OCI-LY7 (cell line): ENCODE results near the gene HS3ST2. TPM values are rescaled to one million over a fixed set of nuclear protein-coding genes. Genes with fewer than 3 reads are reported as not detected.

Source experiments
- BruUV-seq: library from RNA; stranded (reverse); fragments of 400-500 nt; replicated peaks from 2 replicates; lab custom pipeline; 2021; lab: Mats Ljungman, UMichigan
- CTCF ChIA-PET: fragments of 300-600 bp; sonication (Branson Sonifier 250); formaldehyde crosslinking; loops from one replicate; lab custom pipeline; 2022; ENCODE audit warnings: antibody characterized with exemption; ENCODE audit not compliant: unreplicated experiment; lab: Charles Lee
- POLR2A ChIA-PET: fragments of 300-600 bp; sonication (Branson Sonifier 250); formaldehyde crosslinking; loops from one replicate; lab custom pipeline; 2022; ENCODE audit warnings: antibody characterized with exemption; lab: Charles Lee
- DNase-seq: peaks from one replicate; pipeline ENCODE4 v3.0.0-alpha.2; 2015; ENCODE audit warnings: low spot score
- H2AFZ ChIP-seq: fragments of 200-600 bp; sonication (generic), shearing (Covaris generic); 2 replicates; pipeline ENCODE4 v1.6.1; 2014; ENCODE audit warnings: mild to moderate bottlenecking, antibody characterized with exemption, low read length, moderate library complexity
- H3K27ac ChIP-seq: fragments of 200-600 bp; sonication (generic); 2 replicates; pipeline ENCODE4 v1.5.1; 2014; ENCODE audit warnings: mixed run types, low read depth, mild to moderate bottlenecking, moderate library complexity, low read length, inconsistent platforms; ENCODE audit not compliant: poor library complexity, severe bottlenecking
- H3K36me3 ChIP-seq: fragments of 200-600 bp; sonication (generic); 2 replicates; pipeline ENCODE4 v1.6.1; 2014; ENCODE audit warnings: mild to moderate bottlenecking, antibody characterized with exemption, low read length, moderate library complexity, mixed read lengths; ENCODE audit not compliant: insufficient read depth
- H3K4me1 ChIP-seq: fragments of 200-600 bp; sonication (generic); 2 replicates; pipeline ENCODE4 v1.5.1; 2014; ENCODE audit warnings: mild to moderate bottlenecking, low read length; ENCODE audit not compliant: insufficient read depth, poor library complexity, severe bottlenecking
- H3K4me2 ChIP-seq: fragments of 200-600 bp; sonication (generic); 2 replicates; pipeline ENCODE4 v1.6.1; 2014; ENCODE audit warnings: mild to moderate bottlenecking, low read length
- H3K4me3 ChIP-seq: fragments of 200-600 bp; sonication (generic); 2 replicates; pipeline ENCODE4 v1.5.1; 2014; ENCODE audit warnings: mild to moderate bottlenecking, low read depth, low read length; ENCODE audit not compliant: poor library complexity, severe bottlenecking
- H3K79me2 ChIP-seq: fragments of 200-600 bp; sonication (generic); 2 replicates; pipeline ENCODE4 v1.6.1; 2016; ENCODE audit warnings: low read depth, mild to moderate bottlenecking, low read length, moderate library complexity, mixed read lengths; ENCODE audit not compliant: insufficient read depth
- H3K9me2 ChIP-seq: fragments of 200-600 bp; sonication (generic); 2 replicates; pipeline ENCODE4 v1.6.1; 2016; ENCODE audit warnings: mild to moderate bottlenecking, low read length, mixed read lengths; ENCODE audit not compliant: insufficient read depth
- H3K9me3 ChIP-seq: fragments of 200-600 bp; sonication (generic); 2 replicates; pipeline ENCODE4 v1.6.1; 2014; ENCODE audit warnings: mild to moderate bottlenecking, mixed run types, low read length, mixed read lengths
- H4K20me1 ChIP-seq: fragments of 200-600 bp; sonication (generic); 2 replicates; pipeline ENCODE4 v1.6.1; 2014; ENCODE audit warnings: mild to moderate bottlenecking, antibody characterized with exemption, low read length, moderate library complexity, mixed read lengths; ENCODE audit not compliant: insufficient read depth
- CTCF ChIP-seq: fragments of 200-600 bp; sonication (generic); conservative IDR thresholded peaks from 2 replicates; pipeline ENCODE4 v1.5.1; 2014; ENCODE audit warnings: mild to moderate bottlenecking, antibody characterized with exemption, low read length, moderate library complexity, mixed read lengths
- EZH2phosphoT487 ChIP-seq: fragments of 200-600 bp; sonication (generic); IDR thresholded peaks from 2 replicates; pipeline ENCODE4 v1.6.1; 2018; ENCODE audit warnings: low read depth, borderline replicate concordance, mild to moderate bottlenecking, mixed run types, antibody characterized with exemption, low read length, moderate library complexity, mixed read lengths
- intact Hi-C: fragments of 100-400 bp; cut with micrococcal nuclease; formaldehyde crosslinking; loops from one replicate; pipeline ENCODE4 v1.10.0; 2022; ENCODE audit not compliant: unreplicated experiment
- total RNA-seq, 2 experiments: library from RNA; depleted of rRNA in 1 of 2; stranded (reverse); fragments of >200 nt in 1 of 2; shearing (Covaris generic) in 1 of 2; gene quantifications; 2 replicates each; pipeline ENCODE4 v1.2.3, GENCODE V29; 2014 to 2022

The HS3ST2 gene
- total RNA-seq, 2 experiments from 2014 or later = not detected

GRCh38 chr16:22861580-22861979, 47.6 kb downstream of the HS3ST2 start:
- BruUV-seq = no TSS peak
- H2AFZ ChIP-seq = no peak overlapping the region
- no peaks in the 10 kb centered on the region for H3K36me3 ChIP-seq
- no peaks in the 10 kb centered on the region for H3K9me3 ChIP-seq
- H3K27ac ChIP-seq = no peak overlapping the region
- intact Hi-C loops = no loop called here
- H3K4me1 ChIP-seq = no peaks in the 10 kb centered on the region
- no peak overlapping the region for H3K4me2 ChIP-seq
- DNase-seq = no peak
- H3K79me2 ChIP-seq = no peaks in the 10 kb centered on the region
- H3K9me2 ChIP-seq = no peaks in the 10 kb centered on the region
- H4K20me1 ChIP-seq = no peaks in the 10 kb centered on the region
- H3K4me3 ChIP-seq = no peak overlapping the region
- ChIA-PET CTCF (no interaction called here), POLR2A (interaction anchor here (0.5 to 0.6 kb wide), 3 partner anchors 15 to 217 kb away, joined by 3 to 5 read pairs (median 4); no protein-coding TSS in a partner anchor)
- TF ChIP-seq EZH2phosphoT487 (no peak), CTCF (no peak)

- BruUV-seq = no TSS peak
- H3K4me3 ChIP-seq = no peak overlapping the region
- CTCF ChIA-PET = no interaction called here
- intact Hi-C loops = no loop called here
- no peak overlapping the region for H2AFZ ChIP-seq
- no peaks in the 10 kb centered on the region for H3K36me3 ChIP-seq
- TF ChIP-seq EZH2phosphoT487 = no peak
- no peak for TF ChIP-seq CTCF
- H3K79me2 ChIP-seq = no peaks in the 10 kb centered on the region
- no peaks in the 10 kb centered on the region; the same call in 1 of the 2 replicates for H3K9me2 ChIP-seq
- no peak overlapping the region for H3K27ac ChIP-seq
- H3K9me3 ChIP-seq = no peaks in the 10 kb centered on the region
- DNase-seq = no peak
- no peaks in the 10 kb centered on the region for H4K20me1 ChIP-seq
- no peak overlapping the region for H3K4me2 ChIP-seq
- H3K4me1 ChIP-seq = no peaks in the 10 kb centered on the region
- POLR2A ChIA-PET = interaction anchor here (0.5 to 0.6 kb wide), 3 partner anchors 14 to 218 kb away, joined by 3 to 5 read pairs (median 4); no protein-coding TSS in a partner anchor
Observed at GRCh38 chr16:22862046-22862445, 48.1 kb downstream of the HS3ST2 start.

GRCh38 chr16:22864375-22864774, 50.4 kb downstream of the HS3ST2 start:
- CTCF ChIA-PET = no interaction called here
- no TSS peak for BruUV-seq
- Histone ChIP-seq H3K79me2 (no peaks in the 10 kb centered on the region), H3K27ac (no peak overlapping the region), H3K9me2 (no peaks in the 10 kb centered on the region; the same call in 1 of the 2 replicates), H3K36me3 (no peaks in the 10 kb centered on the region), H3K4me1 (no peaks in the 10 kb centered on the region), H2AFZ (no peak overlapping the region), H3K9me3 (no peaks in the 10 kb centered on the region), H4K20me1 (no peaks in the 10 kb centered on the region), H3K4me2 (no peak overlapping the region), H3K4me3 (no peak overlapping the region)
- intact Hi-C loops = no loop called here
- no peak for DNase-seq
- TF ChIP-seq EZH2phosphoT487 (no peak), CTCF (no peak)
- POLR2A ChIA-PET = no interaction called here
